GM23338 (cell line): ENCODE data around the gene AKAP7. TPM values are rescaled to one million over a fixed set of nuclear protein-coding genes. Genes with fewer than 3 reads are reported as not detected.

Source experiments
- ATAC-seq: fragments of 200-7000 bp; cut with Tn5 transposase; 3 replicates; pipeline ENCODE4 v1.9.1; 2020
- DNase-seq: peaks from one replicate; pipeline ENCODE4 v3.0.0-alpha.2; 2015; ENCODE audit warnings: low spot score
- H2AFZ ChIP-seq: fragments of 200-600 bp; sonication (generic); 2 replicates; pipeline ENCODE4 v1.8.0; 2016; ENCODE audit warnings: antibody characterized with exemption, mild to moderate bottlenecking, moderate library complexity
- H3F3A ChIP-seq: fragments of 200-600 bp; sonication (generic); replicated peaks from 2 replicates; pipeline ENCODE4 v1.8.0; 2017; ENCODE audit warnings: antibody characterized with exemption, mixed run types, low read depth
- H3K27ac ChIP-seq: fragments of 200-600 bp; sonication (generic); 2 replicates; pipeline ENCODE4 v1.6.1; 2016; ENCODE audit warnings: low read depth
- H3K27me3 ChIP-seq: fragments of 200-600 bp; sonication (generic); 2 replicates; pipeline ENCODE4 v1.8.0; 2016; ENCODE audit warnings: mild to moderate bottlenecking, mixed run types, moderate library complexity; ENCODE audit not compliant: insufficient read depth
- H3K36me3 ChIP-seq: fragments of 200-600 bp; sonication (generic); 2 replicates; pipeline ENCODE4 v1.8.0; 2016; ENCODE audit warnings: mild to moderate bottlenecking; ENCODE audit not compliant: insufficient read depth
- H3K4me1 ChIP-seq: fragments of 200-600 bp; sonication (generic); 2 replicates; pipeline ENCODE4 v1.8.0; 2016; ENCODE audit warnings: mild to moderate bottlenecking, moderate library complexity; ENCODE audit not compliant: insufficient read depth
- H3K4me2 ChIP-seq: fragments of 200-600 bp; sonication (generic); 2 replicates; pipeline ENCODE4 v1.7.1; 2017; ENCODE audit warnings: mixed run types
- H3K4me3 ChIP-seq: fragments of 200-600 bp; sonication (generic); 2 replicates; pipeline ENCODE4 v1.6.1; 2016; ENCODE audit warnings: mixed run types
- H3K79me2 ChIP-seq: fragments of 200-600 bp; sonication (generic); replicated peaks from 2 replicates; pipeline ENCODE4 v1.8.0; 2017; ENCODE audit warnings: mild to moderate bottlenecking; ENCODE audit not compliant: insufficient read depth
- H3K9me2 ChIP-seq: fragments of 200-600 bp; sonication (generic); 2 replicates; pipeline ENCODE4 v1.8.0; 2017; ENCODE audit not compliant: insufficient read depth
- H4K20me1 ChIP-seq: fragments of 200-600 bp; sonication (generic); replicated peaks from 2 replicates; pipeline ENCODE4 v1.8.0; 2017; ENCODE audit warnings: mild to moderate bottlenecking; ENCODE audit not compliant: insufficient read depth
- H3K27ac Mint-ChIP-seq: 2 replicates; pipeline ENCODE4 v1.8.0; 2020; ENCODE audit warnings: inconsistent platforms, mild to moderate bottlenecking, moderate library complexity, mixed read lengths
- H3K27me3 Mint-ChIP-seq: 3 replicates; pipeline ENCODE4 v1.8.0; 2022; ENCODE audit warnings: low read depth, mild to moderate bottlenecking, moderate library complexity, mixed read lengths, inconsistent platforms; ENCODE audit not compliant: insufficient read depth, poor library complexity
- H3K36me3 Mint-ChIP-seq: 3 replicates; pipeline ENCODE4 v1.8.0; 2021; ENCODE audit warnings: low read depth, mild to moderate bottlenecking, inconsistent platforms, moderate library complexity, mixed read lengths
- H3K4me1 Mint-ChIP-seq: 3 replicates; pipeline ENCODE4 v1.8.0; 2020; ENCODE audit warnings: mild to moderate bottlenecking, inconsistent platforms, mixed read lengths
- H3K4me3 Mint-ChIP-seq: 3 replicates; pipeline ENCODE4 v1.8.0; 2021; ENCODE audit warnings: moderate library complexity, mild to moderate bottlenecking, inconsistent platforms, mixed read lengths
- H3K9me3 Mint-ChIP-seq: 3 replicates; pipeline ENCODE4 v1.8.0; 2020; ENCODE audit warnings: moderate library complexity, mild to moderate bottlenecking, inconsistent platforms, mixed read lengths
- CREB1 ChIP-seq: fragments of 250-450 bp; sonication (Bioruptor Pico); IDR thresholded peaks from 2 replicates; pipeline ENCODE4 v1.5.0; 2020; ENCODE audit warnings: low read depth, mild to moderate bottlenecking, moderate library complexity
- CTCF ChIP-seq, 2 experiments: fragments of 200-600 bp in 1 of 2; sonication (generic) in 1 of 2; conservative IDR thresholded peaks; 2 replicates each; pipeline versions ENCODE4 v1.5.1 to v1.6.1; 2016 to 2017; ENCODE audit warnings: antibody characterized with exemption in 2 of 2, low read depth in 2 of 2, mild to moderate bottlenecking in 2 of 2, moderate library complexity in 1 of 2
- EZH2 ChIP-seq: fragments of 200-600 bp; sonication (generic); IDR thresholded peaks from one replicate; pipeline ENCODE4 v1.8.0; 2017; ENCODE audit warnings: antibody characterized with exemption, mild to moderate bottlenecking, low read depth; ENCODE audit not compliant: unreplicated experiment
- EZH2phosphoT487 ChIP-seq: fragments of 200-600 bp; sonication (generic); IDR thresholded peaks from one replicate; pipeline ENCODE4 v1.8.1; 2018; ENCODE audit warnings: antibody characterized with exemption; ENCODE audit not compliant: unreplicated experiment
- JUNB ChIP-seq: IDR thresholded peaks from one replicate; pipeline ENCODE4 v1.6.1; 2016; ENCODE audit warnings: antibody characterized with exemption; ENCODE audit not compliant: unreplicated experiment
- NANOG ChIP-seq: IDR thresholded peaks from 2 replicates; pipeline ENCODE4 v1.6.1; 2016; ENCODE audit warnings: antibody characterized with exemption, borderline replicate concordance
- POLR2AphosphoS5 ChIP-seq: IDR thresholded peaks from 2 replicates; pipeline ENCODE4 v1.6.1; 2016; ENCODE audit warnings: antibody characterized with exemption, low read depth
- STAT1 ChIP-seq: IDR thresholded peaks from one replicate; pipeline ENCODE4 v1.6.1; 2016; ENCODE audit warnings: antibody characterized with exemption; ENCODE audit not compliant: unreplicated experiment
- ZNF114 ChIP-seq: fragments of 250-450 bp; sonication (Bioruptor Pico); IDR thresholded peaks from 2 replicates; pipeline ENCODE4 v1.5.0; 2020; ENCODE audit warnings: mild to moderate bottlenecking, moderate library complexity
- ZNF331 ChIP-seq: fragments of 250-450 bp; sonication (Bioruptor Pico); IDR thresholded peaks from 2 replicates; pipeline ENCODE4 v1.5.0; 2020; ENCODE audit warnings: low read depth, mild to moderate bottlenecking, moderate library complexity
- polyA plus RNA-seq: library from polyadenylated mRNA; unstranded; fragments of >200 nt; fragmentation: Nextera tagmentation; extraction: Ambion mirVana; gene quantifications from 2 replicates; pipeline ENCODE4 v1.2.1, GENCODE V29; 2016
- total RNA-seq: library from RNA; depleted of rRNA; stranded (reverse); fragments of >200 nt; shearing (Covaris generic); gene quantifications from 2 replicates; pipeline ENCODE4 v1.2.3, GENCODE V29; 2014
- TF ChIP-seq, protein P1 (sequence below): fragments of 250-450 bp; sonication (Bioruptor Pico); IDR thresholded peaks from 2 replicates; pipeline ENCODE4 v1.5.0; 2020; ENCODE audit warnings: mild to moderate bottlenecking, moderate library complexity
- TF ChIP-seq, protein P2 (sequence below): IDR thresholded peaks from 2 replicates; pipeline ENCODE4 v1.6.1; 2016; ENCODE audit warnings: antibody characterized with exemption
- TF ChIP-seq, protein P3 (sequence below): IDR thresholded peaks from one replicate; pipeline ENCODE4 v1.6.1; 2018; ENCODE audit warnings: antibody characterized with exemption; ENCODE audit not compliant: unreplicated experiment

Gene AKAP7
- total and polyA plus RNA-seq, 2 experiments from 2014 or later = 12.2 to 20.0 TPM

DNA sequence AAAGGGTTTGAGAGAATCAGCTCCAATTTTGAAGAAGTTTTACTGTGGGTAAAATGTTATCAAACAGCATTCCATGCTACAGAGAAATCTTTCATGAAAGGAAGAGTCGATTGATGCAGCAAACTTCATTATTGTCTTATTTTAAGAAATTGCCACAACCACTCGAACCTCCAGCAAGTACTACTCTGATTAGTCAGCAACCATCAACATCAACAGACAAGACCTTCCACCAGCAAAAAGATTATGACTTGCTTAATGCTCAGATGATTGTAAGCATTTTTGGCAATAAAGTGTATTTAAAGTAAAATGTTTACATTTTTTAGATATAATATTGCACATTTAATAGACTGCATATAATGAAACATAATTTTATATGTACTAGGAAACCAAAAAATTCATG, 87.5 kb downstream of the AKAP7 start:
- peaks cover 11% of the 10 kb centered on the region; the same call in 2 of the 3 replicates for H3K36me3 Mint-ChIP-seq
- no peak overlapping the region for H3K4me2 ChIP-seq
- H3K4me3 ChIP-seq = no peak overlapping the region
- H4K20me1 ChIP-seq = no peaks in the 10 kb centered on the region
- no peaks in the 10 kb centered on the region for H3K36me3 ChIP-seq
- H3K27me3 ChIP-seq = no peaks in the 10 kb centered on the region
- peaks cover 10% of the 10 kb centered on the region; the same call in 2 of the 3 replicates for H3K4me1 Mint-ChIP-seq
- peaks cover 11% of the 10 kb centered on the region for H3K4me1 ChIP-seq
- TF ChIP-seq JUNB (no peak), NANOG (no peak), EZH2 (no peak), STAT1 (no peak), CREB1 (CRISPR knock-in tag) (no peak), ZNF114 (CRISPR knock-in tag) (no peak), EZH2phosphoT487 (no peak), CTCF (conservative IDR thresholded peaks at IDR 0.05; ENCODE audit: low read depth in 2 of 2) (no peak), POLR2AphosphoS5 (no peak), ZNF331 (CRISPR knock-in tag) (no peak)
- TF ChIP-seq, protein P1, sequence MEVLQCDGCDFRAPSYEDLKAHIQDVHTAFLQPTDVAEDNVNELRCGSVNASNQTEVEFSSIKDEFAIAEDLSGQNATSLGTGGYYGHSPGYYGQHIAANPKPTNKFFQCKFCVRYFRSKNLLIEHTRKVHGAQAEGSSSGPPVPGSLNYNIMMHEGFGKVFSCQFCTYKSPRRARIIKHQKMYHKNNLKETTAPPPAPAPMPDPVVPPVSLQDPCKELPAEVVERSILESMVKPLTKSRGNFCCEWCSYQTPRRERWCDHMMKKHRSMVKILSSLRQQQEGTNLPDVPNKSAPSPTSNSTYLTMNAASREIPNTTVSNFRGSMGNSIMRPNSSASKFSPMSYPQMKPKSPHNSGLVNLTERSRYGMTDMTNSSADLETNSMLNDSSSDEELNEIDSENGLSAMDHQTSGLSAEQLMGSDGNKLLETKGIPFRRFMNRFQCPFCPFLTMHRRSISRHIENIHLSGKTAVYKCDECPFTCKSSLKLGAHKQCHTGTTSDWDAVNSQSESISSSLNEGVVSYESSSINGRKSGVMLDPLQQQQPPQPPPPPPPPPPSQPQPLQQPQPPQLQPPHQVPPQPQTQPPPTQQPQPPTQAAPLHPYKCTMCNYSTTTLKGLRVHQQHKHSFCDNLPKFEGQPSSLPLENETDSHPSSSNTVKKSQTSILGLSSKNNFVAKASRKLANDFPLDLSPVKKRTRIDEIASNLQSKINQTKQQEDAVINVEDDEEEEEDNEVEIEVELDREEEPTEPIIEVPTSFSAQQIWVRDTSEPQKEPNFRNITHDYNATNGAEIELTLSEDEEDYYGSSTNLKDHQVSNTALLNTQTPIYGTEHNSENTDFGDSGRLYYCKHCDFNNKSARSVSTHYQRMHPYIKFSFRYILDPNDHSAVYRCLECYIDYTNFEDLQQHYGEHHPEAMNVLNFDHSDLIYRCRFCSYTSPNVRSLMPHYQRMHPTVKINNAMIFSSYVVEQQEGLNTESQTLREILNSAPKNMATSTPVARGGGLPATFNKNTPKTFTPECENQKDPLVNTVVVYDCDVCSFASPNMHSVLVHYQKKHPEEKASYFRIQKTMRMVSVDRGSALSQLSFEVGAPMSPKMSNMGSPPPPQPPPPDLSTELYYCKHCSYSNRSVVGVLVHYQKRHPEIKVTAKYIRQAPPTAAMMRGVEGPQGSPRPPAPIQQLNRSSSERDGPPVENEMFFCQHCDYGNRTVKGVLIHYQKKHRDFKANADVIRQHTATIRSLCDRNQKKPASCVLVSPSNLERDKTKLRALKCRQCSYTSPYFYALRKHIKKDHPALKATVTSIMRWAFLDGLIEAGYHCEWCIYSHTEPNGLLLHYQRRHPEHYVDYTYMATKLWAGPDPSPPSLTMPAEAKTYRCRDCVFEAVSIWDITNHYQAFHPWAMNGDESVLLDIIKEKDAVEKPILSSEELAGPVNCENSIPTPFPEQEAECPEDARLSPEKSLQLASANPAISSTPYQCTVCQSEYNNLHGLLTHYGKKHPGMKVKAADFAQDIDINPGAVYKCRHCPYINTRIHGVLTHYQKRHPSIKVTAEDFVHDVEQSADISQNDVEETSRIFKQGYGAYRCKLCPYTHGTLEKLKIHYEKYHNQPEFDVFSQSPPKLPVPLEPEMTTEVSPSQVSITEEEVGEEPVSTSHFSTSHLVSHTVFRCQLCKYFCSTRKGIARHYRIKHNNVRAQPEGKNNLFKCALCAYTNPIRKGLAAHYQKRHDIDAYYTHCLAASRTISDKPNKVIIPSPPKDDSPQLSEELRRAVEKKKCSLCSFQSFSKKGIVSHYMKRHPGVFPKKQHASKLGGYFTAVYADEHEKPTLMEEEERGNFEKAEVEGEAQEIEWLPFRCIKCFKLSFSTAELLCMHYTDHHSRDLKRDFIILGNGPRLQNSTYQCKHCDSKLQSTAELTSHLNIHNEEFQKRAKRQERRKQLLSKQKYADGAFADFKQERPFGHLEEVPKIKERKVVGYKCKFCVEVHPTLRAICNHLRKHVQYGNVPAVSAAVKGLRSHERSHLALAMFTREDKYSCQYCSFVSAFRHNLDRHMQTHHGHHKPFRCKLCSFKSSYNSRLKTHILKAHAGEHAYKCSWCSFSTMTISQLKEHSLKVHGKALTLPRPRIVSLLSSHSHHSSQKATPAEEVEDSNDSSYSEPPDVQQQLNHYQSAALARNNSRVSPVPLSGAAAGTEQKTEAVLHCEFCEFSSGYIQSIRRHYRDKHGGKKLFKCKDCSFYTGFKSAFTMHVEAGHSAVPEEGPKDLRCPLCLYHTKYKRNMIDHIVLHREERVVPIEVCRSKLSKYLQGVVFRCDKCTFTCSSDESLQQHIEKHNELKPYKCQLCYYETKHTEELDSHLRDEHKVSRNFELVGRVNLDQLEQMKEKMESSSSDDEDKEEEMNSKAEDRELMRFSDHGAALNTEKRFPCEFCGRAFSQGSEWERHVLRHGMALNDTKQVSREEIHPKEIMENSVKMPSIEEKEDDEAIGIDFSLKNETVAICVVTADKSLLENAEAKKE (CRISPR knock-in tag) = no peak
- TF ChIP-seq, protein P2, sequence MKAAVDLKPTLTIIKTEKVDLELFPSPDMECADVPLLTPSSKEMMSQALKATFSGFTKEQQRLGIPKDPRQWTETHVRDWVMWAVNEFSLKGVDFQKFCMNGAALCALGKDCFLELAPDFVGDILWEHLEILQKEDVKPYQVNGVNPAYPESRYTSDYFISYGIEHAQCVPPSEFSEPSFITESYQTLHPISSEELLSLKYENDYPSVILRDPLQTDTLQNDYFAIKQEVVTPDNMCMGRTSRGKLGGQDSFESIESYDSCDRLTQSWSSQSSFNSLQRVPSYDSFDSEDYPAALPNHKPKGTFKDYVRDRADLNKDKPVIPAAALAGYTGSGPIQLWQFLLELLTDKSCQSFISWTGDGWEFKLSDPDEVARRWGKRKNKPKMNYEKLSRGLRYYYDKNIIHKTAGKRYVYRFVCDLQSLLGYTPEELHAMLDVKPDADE = no peak
- TF ChIP-seq, protein P3, sequence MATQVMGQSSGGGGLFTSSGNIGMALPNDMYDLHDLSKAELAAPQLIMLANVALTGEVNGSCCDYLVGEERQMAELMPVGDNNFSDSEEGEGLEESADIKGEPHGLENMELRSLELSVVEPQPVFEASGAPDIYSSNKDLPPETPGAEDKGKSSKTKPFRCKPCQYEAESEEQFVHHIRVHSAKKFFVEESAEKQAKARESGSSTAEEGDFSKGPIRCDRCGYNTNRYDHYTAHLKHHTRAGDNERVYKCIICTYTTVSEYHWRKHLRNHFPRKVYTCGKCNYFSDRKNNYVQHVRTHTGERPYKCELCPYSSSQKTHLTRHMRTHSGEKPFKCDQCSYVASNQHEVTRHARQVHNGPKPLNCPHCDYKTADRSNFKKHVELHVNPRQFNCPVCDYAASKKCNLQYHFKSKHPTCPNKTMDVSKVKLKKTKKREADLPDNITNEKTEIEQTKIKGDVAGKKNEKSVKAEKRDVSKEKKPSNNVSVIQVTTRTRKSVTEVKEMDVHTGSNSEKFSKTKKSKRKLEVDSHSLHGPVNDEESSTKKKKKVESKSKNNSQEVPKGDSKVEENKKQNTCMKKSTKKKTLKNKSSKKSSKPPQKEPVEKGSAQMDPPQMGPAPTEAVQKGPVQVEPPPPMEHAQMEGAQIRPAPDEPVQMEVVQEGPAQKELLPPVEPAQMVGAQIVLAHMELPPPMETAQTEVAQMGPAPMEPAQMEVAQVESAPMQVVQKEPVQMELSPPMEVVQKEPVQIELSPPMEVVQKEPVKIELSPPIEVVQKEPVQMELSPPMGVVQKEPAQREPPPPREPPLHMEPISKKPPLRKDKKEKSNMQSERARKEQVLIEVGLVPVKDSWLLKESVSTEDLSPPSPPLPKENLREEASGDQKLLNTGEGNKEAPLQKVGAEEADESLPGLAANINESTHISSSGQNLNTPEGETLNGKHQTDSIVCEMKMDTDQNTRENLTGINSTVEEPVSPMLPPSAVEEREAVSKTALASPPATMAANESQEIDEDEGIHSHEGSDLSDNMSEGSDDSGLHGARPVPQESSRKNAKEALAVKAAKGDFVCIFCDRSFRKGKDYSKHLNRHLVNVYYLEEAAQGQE = no peak
- ATAC-seq (no peak), DNase-seq (no peak)
- no peak overlapping the region for H3K27ac Mint-ChIP-seq
- no peaks in the 10 kb centered on the region for H3K79me2 ChIP-seq
- no peak overlapping the region for H3K4me3 Mint-ChIP-seq
- H3K9me2 ChIP-seq = no peaks in the 10 kb centered on the region
- no peak overlapping the region for H2AFZ ChIP-seq
- no peaks in the 10 kb centered on the region for H3K27me3 Mint-ChIP-seq
- H3K9me3 Mint-ChIP-seq = peaks cover 3% of the 10 kb centered on the region; the same call in 1 of the 3 replicates
- no peaks in the 10 kb centered on the region for H3F3A ChIP-seq
- H3K27ac ChIP-seq = no peak overlapping the region
